ENCODE data around the gene MELTF.

MELTF gene

GRCh38 chr3:197025736-197026480, 3.7 kb downstream of the MELTF start:
- Histone ChIP-seq H3K36me3 (ENCODE audit: control insufficient read depth, insufficient read depth, low read length) (no peaks in the 10 kb centered on the region), H3K9ac (ENCODE audit: low read depth, low read length) (no peak overlapping the region), H3K9me3 (ENCODE audit: control insufficient read depth, insufficient read depth, low read length) (no peaks in the 10 kb centered on the region), H3K27me3 (ENCODE audit: control insufficient read depth, insufficient read depth, low read length) (peaks cover 18% of the 10 kb centered on the region), H3K4me1 (ENCODE audit: control insufficient read depth, insufficient read depth, low read length) (peaks cover 14% of the 10 kb centered on the region), H3K27ac (ENCODE audit: low read depth, low read length) (no peak overlapping the region), H3K4me3 (ENCODE audit: low read depth, low read length) (no peak overlapping the region)

DNA sequence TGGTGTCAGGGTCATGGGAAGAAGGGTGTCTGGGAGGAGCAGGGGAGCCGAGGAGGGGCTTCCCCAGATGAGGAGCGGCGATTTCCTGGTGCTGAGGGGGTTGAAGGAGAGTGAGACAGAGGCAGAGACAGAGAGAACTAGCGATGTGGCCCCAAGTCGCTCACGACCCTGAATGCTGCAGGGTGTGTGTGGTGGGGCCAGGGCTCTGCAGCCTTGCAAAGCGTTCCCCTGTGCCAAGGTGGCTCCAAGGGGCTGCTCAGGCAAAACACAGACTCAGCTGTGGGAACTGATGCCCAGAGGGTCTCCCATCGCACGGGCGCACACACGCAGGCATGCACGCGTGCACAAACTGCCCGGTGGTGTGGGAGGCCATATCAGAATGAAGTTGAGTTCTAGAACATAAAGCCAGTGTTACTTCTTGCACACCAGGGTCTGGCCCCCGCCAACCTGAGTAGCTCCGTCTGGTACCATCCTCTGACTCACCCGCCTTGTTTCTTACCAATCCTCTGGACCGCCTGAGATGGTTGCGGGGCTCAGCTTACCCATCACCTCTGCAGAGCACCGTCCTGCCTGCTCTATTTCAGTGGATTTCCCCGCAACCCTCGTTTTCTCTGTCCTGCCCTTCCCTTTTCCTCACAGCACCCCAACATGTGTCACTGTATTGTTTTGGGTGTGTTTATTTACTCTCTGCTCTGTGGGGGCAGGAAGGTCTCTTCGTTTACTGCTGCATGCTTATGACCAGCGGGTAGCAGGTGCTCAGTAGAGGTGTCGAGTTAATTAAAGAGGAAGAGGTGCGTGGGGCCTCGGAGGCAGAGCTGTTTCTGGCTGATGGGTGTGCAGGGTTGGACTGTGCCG, 4.5 kb downstream of the MELTF start:
- H3K4me1 ChIP-seq (ENCODE audit: control insufficient read depth, insufficient read depth, low read length): peaks cover 15% of the 10 kb centered on the region
- H3K9ac ChIP-seq (ENCODE audit: low read depth, low read length): no peak overlapping the region
- H3K27ac ChIP-seq (ENCODE audit: low read depth, low read length): no peak overlapping the region
- no peaks in the 10 kb centered on the region for H3K36me3 ChIP-seq (ENCODE audit: control insufficient read depth, insufficient read depth, low read length)
- no peak overlapping the region for H3K4me3 ChIP-seq (ENCODE audit: low read depth, low read length)
- peaks cover 18% of the 10 kb centered on the region for H3K27me3 ChIP-seq (ENCODE audit: control insufficient read depth, insufficient read depth, low read length)
- H3K9me3 ChIP-seq (ENCODE audit: control insufficient read depth, insufficient read depth, low read length): no peaks in the 10 kb centered on the region

- Histone ChIP-seq H3K27me3 (ENCODE audit: control insufficient read depth, insufficient read depth, low read length) (peaks cover 13% of the 10 kb centered on the region), H3K9ac (ENCODE audit: low read depth, low read length) (no peak overlapping the region), H3K4me3 (ENCODE audit: low read depth, low read length) (no peak overlapping the region), H3K9me3 (ENCODE audit: control insufficient read depth, insufficient read depth, low read length) (no peaks in the 10 kb centered on the region), H3K36me3 (ENCODE audit: control insufficient read depth, insufficient read depth, low read length) (no peaks in the 10 kb centered on the region), H3K27ac (ENCODE audit: low read depth, low read length) (no peak overlapping the region), H3K4me1 (ENCODE audit: control insufficient read depth, insufficient read depth, low read length) (peaks cover 15% of the 10 kb centered on the region)
Measured at GRCh38 chr3:197023998-197024651, 5.5 kb downstream of the MELTF start.

GRCh38 chr3:197023241-197023997, 6.2 kb downstream of the MELTF start:
- H3K27ac ChIP-seq (ENCODE audit: low read depth, low read length): no peak overlapping the region
- no peaks in the 10 kb centered on the region for H3K9me3 ChIP-seq (ENCODE audit: control insufficient read depth, insufficient read depth, low read length)
- H3K4me1 ChIP-seq (ENCODE audit: control insufficient read depth, insufficient read depth, low read length): peaks cover 13% of the 10 kb centered on the region
- H3K27me3 ChIP-seq (ENCODE audit: control insufficient read depth, insufficient read depth, low read length): peaks cover 5% of the 10 kb centered on the region
- no peaks in the 10 kb centered on the region for H3K36me3 ChIP-seq (ENCODE audit: control insufficient read depth, insufficient read depth, low read length)
- no peak overlapping the region for H3K4me3 ChIP-seq (ENCODE audit: low read depth, low read length)
- no peak overlapping the region for H3K9ac ChIP-seq (ENCODE audit: low read depth, low read length)

DNA sequence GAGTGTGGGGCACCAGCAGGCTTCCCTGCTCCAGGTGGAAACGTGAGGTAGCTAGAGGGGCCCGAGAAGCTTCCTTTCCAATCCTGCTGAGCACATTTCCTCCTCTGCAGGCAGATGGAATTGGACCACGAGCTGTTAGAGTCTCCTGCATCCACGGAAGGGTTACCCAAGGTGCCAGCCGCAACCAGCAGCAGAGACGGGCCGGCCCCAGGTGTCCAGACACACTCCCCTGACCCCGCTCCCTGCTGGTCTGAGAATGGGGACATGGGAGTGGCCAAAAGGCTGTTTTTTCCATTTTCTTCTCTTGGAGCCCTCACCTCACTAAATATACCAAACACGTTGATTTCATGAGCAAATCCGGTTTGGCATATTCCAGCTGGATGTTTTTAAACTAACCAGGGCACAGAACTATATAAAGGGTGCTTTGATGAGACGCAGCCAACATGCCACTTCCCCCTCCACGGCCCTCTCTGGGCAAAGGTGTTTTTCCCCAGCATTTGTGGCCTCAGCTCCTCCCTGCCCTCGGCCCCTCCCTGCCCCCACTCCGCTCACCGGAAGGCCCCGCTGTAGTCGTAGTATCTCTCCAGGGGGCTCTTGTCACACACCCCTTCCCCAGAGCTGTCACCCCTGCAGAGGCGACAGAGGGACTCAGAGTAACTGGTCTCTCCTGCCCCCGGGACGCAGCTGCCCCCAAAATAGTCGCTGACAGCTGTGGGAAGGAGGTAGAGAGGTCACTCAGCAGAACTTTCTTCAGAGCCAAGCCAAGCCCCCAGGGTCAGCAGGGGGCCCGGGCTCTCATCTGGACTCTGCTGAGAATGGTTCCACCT, 7.0 kb downstream of the MELTF start:
- Histone ChIP-seq H3K27me3 (ENCODE audit: control insufficient read depth, insufficient read depth, low read length) (no peaks in the 10 kb centered on the region), H3K36me3 (ENCODE audit: control insufficient read depth, insufficient read depth, low read length) (no peaks in the 10 kb centered on the region), H3K4me1 (ENCODE audit: control insufficient read depth, insufficient read depth, low read length) (peaks cover 12% of the 10 kb centered on the region), H3K9ac (ENCODE audit: low read depth, low read length) (no peak overlapping the region), H3K9me3 (ENCODE audit: control insufficient read depth, insufficient read depth, low read length) (no peaks in the 10 kb centered on the region), H3K4me3 (ENCODE audit: low read depth, low read length) (no peak overlapping the region), H3K27ac (ENCODE audit: low read depth, low read length) (no peak overlapping the region)

DNA sequence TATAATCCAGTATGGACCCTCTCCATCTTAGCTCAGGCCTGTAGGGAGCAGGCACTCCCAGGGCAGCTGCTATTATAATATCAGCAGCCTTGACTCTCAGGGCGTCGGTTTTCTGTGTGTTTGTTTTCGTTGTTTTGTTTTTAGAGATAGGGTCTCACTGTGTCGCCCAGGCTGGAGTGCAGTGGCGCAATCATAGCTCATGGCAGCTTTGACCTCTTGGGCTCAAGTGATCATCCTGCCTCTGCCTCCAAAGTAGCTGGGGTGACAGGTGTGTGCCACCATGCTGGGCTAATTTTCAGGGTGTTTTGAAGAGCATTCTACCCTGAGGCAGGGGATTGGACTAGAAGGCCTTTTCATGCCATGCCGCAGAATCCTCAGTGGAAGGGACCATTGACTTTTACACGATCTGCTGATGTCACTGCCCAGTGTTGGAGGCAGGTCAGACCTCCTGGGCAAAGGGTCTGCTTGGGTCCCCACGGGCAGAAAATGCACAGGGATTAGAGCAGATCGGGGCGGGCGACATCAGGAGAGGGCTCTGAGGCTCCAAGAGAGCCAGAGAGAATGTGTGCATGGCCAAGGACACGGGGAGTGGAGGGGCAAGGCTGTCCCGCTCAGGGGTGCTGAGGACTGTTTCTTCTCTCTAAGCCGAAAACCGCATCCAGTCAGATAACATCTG, 7.8 kb downstream of the MELTF start:
- H3K27me3 ChIP-seq (ENCODE audit: control insufficient read depth, insufficient read depth, low read length): no peaks in the 10 kb centered on the region
- no peaks in the 10 kb centered on the region for H3K36me3 ChIP-seq (ENCODE audit: control insufficient read depth, insufficient read depth, low read length)
- no peak overlapping the region for H3K9ac ChIP-seq (ENCODE audit: low read depth, low read length)
- H3K27ac ChIP-seq (ENCODE audit: low read depth, low read length): no peak overlapping the region
- no peak overlapping the region for H3K4me3 ChIP-seq (ENCODE audit: low read depth, low read length)
- H3K9me3 ChIP-seq (ENCODE audit: control insufficient read depth, insufficient read depth, low read length): no peaks in the 10 kb centered on the region
- H3K4me1 ChIP-seq (ENCODE audit: control insufficient read depth, insufficient read depth, low read length): peaks cover 12% of the 10 kb centered on the region

GRCh38 chr3:197021231-197021630, 8.4 kb downstream of the MELTF start:
- Histone ChIP-seq H3K36me3 (ENCODE audit: control insufficient read depth, insufficient read depth, low read length) (no peaks in the 10 kb centered on the region), H3K27me3 (ENCODE audit: control insufficient read depth, insufficient read depth, low read length) (no peaks in the 10 kb centered on the region), H3K27ac (ENCODE audit: low read depth, low read length) (no peak overlapping the region), H3K4me3 (ENCODE audit: low read depth, low read length) (no peak overlapping the region), H3K9ac (ENCODE audit: low read depth, low read length) (no peak overlapping the region), H3K9me3 (ENCODE audit: control insufficient read depth, insufficient read depth, low read length) (no peaks in the 10 kb centered on the region), H3K4me1 (ENCODE audit: control insufficient read depth, insufficient read depth, low read length) (peaks cover 12% of the 10 kb centered on the region)

DNA sequence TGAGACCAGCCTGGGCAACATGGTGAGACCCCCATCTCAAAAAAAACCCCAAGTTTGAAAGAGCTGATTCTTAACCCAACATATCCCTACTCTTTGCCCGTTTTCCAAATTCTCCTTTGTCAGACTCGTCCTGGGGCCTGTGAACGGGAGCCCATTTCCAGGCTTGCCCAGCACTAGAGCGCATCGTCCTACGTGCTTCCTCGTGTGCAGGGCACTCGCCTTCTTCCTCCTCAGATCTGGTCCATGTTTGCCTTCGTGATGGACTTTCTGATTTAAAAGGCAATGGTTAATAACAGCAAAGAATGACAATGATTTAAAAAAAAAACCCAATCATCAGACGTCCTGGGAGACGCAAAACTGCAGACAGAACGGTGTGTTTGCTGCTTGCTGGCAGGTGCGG, 10.1 kb downstream of the MELTF start:
- H3K9me3 ChIP-seq (ENCODE audit: control insufficient read depth, insufficient read depth, low read length): no peaks in the 10 kb centered on the region
- peaks cover 12% of the 10 kb centered on the region for H3K4me1 ChIP-seq (ENCODE audit: control insufficient read depth, insufficient read depth, low read length)
- H3K9ac ChIP-seq (ENCODE audit: low read depth, low read length): no peak overlapping the region
- no peak overlapping the region for H3K4me3 ChIP-seq (ENCODE audit: low read depth, low read length)
- no peaks in the 10 kb centered on the region for H3K27me3 ChIP-seq (ENCODE audit: control insufficient read depth, insufficient read depth, low read length)
- no peak overlapping the region for H3K27ac ChIP-seq (ENCODE audit: low read depth, low read length)
- H3K36me3 ChIP-seq (ENCODE audit: control insufficient read depth, insufficient read depth, low read length): no peaks in the 10 kb centered on the region

DNA sequence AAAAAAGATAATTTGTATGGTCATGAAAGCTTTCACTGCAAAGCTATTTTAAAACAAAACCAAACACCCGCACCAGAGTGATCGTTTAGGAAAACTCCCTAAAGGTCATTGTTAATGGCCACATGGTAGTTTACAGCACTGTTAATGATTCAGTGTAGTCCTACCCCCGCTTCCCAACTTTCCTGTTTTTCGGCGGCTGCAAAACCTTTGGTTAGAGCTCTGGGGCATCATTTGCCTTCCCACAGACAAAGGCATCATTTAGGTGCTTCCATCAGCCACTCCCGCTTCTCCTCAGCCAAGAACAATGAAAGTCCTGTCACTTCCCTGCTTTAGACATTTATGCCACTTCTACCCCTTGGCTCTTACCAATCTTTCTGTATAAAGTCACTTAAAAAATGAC, 10.6 kb downstream of the MELTF start:
- no peaks in the 10 kb centered on the region for H3K36me3 ChIP-seq (ENCODE audit: control insufficient read depth, insufficient read depth, low read length)
- H3K27me3 ChIP-seq (ENCODE audit: control insufficient read depth, insufficient read depth, low read length): no peaks in the 10 kb centered on the region
- no peak overlapping the region for H3K9ac ChIP-seq (ENCODE audit: low read depth, low read length)
- no peak overlapping the region for H3K27ac ChIP-seq (ENCODE audit: low read depth, low read length)
- H3K9me3 ChIP-seq (ENCODE audit: control insufficient read depth, insufficient read depth, low read length): no peaks in the 10 kb centered on the region
- H3K4me3 ChIP-seq (ENCODE audit: low read depth, low read length): no peak overlapping the region
- peaks cover 12% of the 10 kb centered on the region for H3K4me1 ChIP-seq (ENCODE audit: control insufficient read depth, insufficient read depth, low read length)

All from HUES48 (cell line).